Activated CD8-positive, alpha-beta memory T cell treated with anti-CD3 and anti-CD28 coated beads, Interleukin-2, amount 50 U/mL, for 4 hours (primary cell): ENCODE results near the gene MRGPRE.

Source experiments
- DNase-seq: peaks from one replicate; pipeline ENCODE4 v3.0.0-alpha.2; 2020

MRGPRE gene

DNA sequence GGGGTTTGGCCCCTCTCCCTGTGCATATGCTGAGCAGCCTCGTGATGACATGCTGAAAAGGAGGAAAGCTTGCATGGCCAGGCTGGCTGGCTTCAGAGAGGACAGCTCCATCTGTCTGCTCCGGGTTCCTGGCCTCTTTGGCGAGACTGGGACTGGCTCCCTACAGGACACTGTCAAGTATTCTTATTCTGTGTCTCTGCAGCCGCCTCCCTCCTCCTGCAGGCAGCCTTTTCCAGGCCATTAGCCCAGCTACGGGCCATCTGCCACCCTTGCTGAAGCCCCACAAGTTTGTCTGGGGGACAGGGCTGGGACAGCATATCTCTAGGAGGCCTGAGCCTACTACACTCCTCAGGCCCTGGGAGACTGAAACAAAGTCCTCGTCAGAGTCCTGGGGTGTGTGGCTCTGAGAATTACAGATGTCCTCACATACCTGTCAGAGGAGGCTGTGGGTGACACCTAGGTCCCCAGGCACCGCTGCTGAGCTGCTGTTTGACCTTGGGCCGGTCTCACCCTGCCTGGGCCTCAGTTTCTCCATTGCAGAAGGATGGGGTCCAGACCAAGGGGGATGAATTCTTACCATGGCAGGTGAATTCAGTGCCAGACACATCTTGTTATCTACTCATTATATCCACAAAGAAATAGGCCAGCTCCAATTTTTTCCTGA, 24.6 kb downstream of the MRGPRE start:
- no peak for DNase-seq

DNA sequence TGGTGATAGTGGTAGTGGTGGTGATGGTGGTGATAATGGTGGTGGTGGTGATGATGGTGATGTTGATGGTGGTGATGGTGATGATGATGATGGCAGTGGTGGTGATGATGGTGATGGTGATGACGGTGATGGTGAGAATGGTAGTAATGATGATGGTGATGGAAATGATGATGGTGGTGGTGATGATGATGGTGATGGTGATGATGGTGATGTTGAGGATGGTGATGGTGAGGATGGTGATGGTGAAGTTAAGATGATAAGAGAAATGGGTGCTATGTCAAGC, 25.4 kb downstream of the MRGPRE start:
- DNase-seq: no peak

DNA sequence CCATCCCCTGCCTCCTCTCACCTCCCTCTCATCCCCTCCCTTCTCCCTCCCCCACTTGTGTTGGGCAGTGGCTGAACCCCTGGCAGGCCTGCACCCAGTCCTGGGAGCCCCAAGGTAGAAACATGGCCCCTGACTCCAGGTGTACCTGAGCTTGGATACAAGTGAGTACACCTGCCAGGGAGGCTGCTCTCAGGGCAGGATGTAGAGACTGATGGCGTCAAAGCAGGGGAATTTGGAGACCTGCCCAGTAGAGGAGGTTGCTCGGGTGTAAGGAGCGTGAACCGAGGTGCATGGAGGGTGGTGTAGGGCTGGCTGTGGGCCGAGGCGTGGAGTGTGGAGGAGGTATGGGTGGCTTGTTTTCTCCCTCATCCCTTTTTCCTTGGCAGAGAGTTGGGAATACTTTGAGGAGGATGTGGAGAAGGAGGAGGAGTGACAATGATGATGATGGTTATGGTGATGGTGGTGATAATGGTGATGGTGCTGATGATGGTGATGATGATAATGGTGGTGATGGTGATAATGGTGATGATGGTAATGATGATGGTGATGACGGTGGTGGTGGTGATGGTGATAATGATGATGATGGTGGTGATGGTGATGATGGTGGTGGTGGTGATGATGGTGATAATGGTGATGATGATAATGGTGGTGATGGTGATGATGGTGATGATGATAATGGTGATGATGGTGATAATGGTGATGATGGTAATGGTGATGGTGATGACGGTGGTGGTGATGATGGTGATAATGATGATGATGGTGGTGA, 25.9 kb downstream of the MRGPRE start:
- DNase-seq: no peak

DNA sequence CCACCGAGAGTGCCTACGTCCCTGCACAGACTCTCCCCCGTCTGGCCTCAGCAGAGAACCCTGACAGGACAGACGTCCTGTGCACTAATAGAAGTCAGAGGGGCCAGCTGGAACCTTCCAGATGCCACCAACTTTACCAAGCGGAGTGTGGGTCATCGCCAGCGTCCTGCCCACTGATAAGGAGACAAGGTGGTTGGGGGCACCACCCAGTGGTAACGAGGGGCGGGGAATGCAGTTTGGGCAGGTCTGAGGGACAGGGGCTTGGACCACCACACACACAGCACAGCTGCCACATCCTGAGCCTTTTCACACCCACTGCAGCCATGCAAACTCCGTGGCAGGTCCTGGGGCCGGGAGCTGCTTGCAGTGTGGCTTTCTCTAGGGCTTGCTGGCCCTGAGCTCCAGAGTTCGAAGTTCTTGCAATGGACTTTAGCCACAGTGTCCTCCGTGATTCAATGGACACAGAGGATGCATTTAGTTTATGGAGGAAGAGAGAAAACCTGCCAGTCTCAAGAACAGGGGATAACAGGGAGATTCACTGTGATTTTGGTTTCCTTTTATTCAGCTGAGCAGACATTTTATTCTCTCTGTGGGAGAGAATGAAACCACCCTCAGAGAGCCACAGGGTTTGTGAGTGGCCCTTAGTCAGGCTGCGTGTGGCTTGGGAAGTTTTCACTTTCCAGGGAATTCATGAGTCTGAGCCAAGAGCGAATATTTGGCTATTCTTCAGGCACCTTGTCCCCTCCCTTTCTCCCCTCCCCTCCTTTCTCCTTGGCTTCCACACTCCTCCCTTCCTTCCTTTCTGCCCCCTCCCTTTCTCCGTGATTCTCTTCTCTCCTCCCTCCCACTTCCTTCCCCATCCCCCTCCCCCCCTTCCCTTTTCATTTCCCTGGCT, 26.7 kb downstream of the MRGPRE start:
- no peak for DNase-seq

DNA sequence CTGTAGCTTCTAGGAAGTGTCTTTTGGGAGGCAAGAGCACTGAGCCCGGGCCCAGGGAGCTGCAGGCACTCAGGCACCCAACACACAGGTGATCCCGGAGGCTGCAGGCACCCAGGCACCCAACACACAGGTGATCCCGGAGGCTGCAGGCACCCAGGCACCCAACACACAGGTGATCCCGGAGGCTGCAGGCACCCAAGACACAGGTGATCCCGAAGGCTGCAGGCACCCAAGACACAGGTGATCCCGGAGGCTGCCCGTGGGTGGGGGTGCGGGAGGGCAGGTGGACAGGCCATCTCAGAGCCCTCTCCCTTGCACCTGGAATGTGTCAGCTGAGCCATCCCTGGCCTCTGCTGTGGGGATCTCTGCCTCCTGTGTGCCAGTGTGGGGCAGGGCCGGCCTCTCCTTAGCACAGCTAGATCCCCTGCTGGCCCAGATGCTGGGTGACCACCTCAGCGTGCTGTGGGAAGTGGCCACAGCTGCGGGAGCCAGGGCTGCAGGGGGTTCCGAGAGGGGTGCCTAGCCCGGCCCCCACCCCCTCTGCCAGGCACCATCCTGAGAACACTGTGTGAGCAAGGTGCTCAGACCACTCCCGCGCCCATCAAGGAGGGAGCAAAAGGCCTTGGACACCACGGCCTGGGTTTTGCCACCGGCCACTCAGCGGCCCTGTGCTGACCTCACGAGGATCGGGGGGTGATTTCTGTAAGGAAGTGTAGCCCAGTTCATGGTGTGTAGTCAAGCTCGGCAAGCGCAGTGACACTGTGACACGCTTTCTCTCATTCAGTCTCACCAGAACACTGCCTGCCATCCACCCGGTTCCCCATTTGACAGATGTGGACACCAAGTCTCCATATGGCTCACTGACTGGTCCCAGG, 27.8 kb downstream of the MRGPRE start:
- DNase-seq: peak; percentile 5

DNA sequence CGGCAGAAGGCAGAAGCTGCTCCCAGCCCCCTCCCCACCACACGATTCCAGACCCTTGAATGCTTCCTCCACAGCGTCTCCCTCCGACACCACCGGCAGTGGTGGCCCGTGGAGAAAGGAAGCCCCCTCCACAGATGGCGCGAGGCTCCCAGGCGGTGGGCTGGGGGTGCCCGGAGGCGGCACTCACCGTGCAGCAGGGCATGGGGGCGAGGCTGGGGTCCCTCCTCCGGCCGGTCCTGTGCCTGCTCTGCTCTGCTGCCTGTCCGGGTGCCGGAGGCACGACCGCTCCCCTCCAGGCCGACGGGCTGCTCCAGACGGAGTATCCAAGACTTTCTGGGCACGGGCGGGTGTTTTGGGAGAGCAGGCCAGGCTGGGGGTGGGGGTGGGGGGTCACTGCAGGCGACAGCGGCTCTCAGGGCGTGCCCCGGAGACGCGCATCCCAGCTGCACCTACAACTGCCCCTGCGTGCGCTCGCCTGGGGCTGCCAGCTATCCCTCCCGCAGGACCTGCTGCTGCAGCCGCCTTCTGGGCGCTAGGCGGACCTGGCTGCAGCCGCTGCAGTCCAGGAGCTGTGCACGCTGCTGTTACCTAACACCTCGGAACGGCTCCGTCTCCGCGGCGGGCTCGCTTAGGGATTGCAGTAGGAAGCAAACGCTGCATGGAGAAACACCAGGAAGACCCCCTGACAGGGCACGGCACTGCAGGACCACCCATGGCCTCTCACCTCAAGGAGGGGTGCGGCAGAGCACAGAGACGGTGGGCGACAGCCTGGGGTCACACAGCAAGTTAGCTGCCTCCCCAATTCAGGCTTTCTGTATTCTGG, 28.8 kb downstream of the MRGPRE start:
- peak; percentile 13 for DNase-seq

DNA sequence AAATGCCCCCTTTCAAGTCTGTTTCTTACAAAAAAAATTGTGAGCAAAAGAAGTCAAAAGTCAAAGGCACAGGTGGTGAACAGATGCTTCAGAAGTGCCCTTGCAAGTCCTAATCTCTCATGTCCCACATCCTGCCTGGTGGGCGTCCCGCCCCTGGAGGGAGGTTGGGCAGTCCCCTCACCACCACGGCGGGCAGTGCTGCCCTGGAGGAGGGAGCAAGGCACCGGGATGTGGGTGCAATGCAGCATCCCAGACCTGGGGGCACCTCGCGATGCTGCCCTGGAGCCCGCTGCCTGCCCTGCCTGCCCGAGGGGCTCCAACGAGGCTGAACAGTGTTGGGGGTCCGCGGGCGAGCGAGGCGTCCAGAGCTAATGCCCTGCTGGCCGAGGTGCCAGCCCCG, 29.5 kb downstream of the MRGPRE start:
- DNase-seq: peak; percentile 15

DNA sequence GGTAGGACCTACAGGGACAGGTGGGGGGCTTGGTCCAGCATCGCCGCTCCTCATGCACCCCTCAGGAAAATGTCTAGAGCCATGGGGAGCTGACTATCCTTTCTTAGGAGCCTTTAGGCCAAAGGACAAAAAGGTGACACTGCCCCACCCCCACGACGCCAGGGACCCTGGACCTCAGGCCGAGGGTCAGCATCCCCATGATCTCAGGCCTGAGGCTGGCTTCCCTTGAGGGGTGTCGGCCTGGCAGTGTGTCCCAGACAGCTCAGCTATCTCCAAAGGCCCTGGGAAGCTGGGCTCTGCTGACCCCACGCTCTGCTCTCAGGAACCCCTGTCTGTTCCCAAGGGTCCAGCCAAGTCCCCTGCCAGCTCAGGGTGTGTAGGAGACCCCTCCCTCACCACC, 29.9 kb downstream of the MRGPRE start:
- no peak for DNase-seq

DNA sequence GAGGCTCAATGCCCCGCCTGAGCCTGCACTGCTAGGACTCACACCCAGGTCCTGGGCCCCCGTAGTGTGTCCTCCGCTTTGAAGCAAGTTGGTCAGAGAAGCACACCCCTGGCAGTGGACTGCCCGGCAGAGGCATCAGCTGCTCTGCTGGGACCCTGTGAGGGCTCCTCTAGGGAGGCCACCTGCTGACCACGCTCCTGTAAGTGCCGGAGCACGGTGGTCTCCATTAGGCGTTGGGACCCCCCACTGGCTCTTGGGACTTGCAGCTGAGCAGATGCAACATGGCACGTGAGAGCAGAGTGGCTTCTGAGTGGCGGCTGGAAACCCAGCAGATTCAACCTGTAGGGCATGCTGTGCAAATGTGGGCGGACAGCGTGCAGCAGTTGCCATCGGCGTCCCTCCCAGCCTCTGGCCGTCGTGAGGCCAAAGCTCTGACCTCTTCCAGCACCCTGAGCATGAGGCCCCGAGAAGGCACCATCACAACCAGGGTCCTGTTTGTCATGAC, 30.5 kb downstream of the MRGPRE start:
- no peak for DNase-seq

DNA sequence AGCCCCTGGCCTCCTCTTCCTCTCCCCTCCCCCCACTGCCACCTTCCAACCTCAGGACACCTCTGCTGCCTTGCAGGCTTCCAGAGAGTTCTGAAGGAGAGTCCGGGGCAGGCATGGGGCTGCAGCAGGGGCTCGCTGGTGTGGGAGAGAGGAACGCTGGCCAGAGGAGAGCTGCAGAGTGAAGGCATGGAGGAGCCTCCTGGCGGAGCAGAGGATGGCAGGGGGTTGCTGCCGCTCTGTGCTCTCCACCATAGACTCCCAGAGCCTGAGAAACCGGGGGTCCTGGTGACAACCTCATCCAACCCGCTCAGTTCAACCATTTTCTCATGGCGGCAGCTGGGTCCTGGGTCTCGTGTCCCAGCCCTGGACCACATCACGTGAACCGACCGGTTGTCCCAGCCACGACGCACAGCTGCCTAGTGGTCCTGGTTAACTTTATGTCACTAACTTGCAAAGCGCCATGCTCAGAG, 31.1 kb downstream of the MRGPRE start:
- DNase-seq: peak; percentile 12

DNA sequence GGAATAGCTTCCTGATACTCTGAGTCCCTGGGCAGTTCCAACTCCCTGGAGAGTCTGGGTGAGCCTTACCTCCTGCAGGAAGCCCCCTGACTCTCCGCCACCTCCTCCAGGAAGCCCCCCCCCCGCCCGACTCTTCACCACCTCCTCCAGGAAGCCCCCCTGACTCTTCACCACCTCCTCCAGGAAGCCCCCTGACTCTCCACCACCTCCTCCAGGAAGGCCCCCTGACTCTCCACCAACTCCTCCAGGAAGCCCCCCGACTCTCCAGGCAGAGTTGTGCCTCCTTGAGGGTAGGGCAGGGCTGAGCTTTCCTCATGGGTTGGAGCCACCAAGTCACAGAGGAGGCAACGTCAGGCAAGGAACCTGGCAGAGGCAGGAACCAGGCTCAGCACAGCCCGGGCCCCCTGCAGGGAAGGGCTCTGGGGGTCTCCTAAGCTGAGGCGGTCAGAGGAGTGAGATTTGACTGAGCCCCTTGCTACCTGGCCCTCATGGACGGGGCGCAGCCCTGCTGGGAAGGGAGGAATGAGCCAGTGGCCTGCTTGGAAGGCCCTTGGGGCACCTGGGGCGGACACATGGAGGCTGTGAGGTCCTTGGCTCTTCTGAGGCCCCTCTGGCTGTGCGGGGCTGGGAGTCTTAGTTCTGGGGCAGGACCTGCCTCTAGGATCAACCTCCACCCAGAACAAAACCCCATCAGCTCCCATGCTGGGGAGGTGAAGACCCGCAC, 31.7 kb downstream of the MRGPRE start:
- peak; percentile 11 for DNase-seq

DNA sequence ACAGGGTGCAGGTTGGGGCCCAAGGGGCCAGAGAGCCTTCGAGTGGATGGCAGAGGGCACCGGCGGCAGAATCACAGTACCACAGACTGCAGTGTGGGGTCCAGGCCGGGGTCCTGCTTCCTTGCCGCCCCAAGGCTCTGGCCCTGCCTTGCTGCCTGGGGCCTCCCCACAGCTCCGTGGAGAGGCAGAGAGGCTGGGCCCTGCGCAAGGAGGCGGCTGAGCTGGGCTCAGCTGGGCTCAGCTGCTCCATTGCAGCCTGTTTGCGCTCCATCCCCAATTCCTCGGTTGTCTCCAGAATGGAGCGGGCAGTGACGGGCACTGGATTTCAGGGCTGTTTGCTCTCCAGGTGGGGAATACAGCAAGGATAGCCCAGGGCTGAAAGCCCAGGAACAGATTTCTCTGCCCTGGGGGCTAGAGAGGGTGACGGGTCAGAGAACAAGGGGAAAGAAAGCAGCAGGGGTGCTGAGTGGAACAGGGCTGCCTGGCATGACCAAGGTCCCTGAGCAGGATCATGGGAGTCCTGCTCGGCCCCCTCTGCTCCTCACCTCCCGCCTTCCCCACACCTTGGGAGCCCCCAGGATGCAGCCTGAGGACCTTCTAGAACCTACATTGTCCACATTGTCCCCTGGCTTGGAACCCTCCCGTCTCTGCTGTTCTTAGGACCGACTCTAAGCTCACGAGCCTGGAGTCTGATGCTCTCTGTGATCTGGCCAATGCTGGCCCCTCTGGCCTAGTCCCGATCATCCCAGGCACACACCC, 32.5 kb downstream of the MRGPRE start:
- peak; percentile 11 for DNase-seq

DNA sequence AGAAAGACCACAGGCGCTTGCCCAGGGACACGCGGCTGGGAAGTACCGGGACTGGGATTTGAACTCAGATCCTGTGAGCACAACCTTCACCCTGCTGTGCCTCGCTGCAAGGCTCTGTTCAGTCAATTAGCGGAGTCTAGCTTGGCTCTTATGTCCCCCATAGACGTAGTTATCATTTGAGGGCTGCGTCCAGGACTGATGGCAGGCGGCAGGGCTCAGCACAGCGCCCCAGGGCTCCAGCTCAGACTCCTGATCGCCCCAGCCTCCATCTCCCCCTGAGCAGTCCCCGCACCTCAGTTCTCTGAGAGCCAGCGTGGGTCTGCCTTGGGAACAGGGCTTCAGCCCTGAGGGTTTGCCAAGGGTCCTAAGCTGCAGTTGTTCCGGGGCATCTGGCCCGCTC, 33.4 kb downstream of the MRGPRE start:
- DNase-seq: no peak

DNA sequence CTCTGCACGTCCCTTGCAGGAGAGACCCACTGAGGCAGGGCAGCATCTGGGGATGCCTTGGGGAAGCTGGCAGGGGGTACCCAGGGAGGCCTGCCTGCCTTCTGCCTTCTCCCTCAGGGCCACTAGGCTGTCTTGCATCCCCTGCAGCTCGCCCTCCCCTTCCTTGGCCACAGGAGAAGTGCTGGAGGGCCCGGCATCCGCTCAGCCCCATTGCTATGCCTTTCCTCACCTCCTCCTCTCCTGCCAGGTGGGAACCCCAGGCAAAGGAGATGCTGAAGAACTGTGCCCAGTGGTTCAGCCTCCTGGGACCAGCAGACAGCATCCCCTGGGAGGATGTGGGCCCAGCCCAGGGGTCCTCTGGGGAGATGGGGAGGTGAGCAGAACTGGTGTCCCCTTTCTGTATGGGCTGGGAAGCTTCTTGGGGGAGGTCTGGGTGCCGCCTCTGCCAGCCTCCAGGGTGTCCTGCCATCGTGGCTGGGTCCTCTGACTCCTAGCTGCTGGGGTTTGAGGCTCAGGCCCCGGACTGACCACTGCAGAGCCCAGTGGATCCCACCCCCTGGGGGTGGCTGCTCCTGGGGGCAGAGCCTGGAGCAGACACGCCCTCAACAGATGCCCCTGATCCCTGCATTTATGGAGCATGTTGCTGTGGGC, 34.2 kb downstream of the MRGPRE start:
- DNase-seq: no peak

DNA sequence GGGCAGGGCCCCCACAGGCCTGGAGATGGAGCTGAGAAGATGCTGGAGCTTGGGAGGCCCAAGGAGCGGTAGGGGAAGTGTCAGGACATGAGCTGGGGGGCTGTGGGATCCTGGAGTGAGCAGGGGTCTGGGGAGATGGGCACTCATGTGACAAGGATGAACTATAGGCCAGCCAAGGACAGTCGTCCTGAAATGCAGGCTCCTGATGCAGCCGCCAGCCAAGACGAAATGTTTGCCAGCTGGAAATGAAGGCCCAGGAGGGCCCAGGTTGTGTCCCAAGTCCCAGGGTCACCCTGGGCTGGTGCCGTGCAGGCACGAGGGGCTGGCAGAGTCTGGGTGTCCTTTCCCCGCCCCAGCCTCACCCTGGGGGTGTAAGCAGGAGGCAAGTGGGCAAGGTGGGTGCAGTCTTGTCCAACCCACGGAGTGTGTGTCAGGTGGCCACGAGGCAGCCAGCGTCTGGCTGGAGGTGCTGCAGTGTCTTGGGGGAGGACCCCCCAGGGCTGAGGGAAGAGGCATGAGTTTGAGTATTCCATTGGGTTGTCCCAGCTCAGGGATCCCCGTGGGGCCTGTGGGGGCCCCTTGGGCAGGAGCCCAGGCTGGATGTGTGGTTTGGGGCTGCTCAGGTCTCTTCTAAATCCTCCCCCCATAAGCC, 35.0 kb downstream of the MRGPRE start:
- no peak for DNase-seq

DNA sequence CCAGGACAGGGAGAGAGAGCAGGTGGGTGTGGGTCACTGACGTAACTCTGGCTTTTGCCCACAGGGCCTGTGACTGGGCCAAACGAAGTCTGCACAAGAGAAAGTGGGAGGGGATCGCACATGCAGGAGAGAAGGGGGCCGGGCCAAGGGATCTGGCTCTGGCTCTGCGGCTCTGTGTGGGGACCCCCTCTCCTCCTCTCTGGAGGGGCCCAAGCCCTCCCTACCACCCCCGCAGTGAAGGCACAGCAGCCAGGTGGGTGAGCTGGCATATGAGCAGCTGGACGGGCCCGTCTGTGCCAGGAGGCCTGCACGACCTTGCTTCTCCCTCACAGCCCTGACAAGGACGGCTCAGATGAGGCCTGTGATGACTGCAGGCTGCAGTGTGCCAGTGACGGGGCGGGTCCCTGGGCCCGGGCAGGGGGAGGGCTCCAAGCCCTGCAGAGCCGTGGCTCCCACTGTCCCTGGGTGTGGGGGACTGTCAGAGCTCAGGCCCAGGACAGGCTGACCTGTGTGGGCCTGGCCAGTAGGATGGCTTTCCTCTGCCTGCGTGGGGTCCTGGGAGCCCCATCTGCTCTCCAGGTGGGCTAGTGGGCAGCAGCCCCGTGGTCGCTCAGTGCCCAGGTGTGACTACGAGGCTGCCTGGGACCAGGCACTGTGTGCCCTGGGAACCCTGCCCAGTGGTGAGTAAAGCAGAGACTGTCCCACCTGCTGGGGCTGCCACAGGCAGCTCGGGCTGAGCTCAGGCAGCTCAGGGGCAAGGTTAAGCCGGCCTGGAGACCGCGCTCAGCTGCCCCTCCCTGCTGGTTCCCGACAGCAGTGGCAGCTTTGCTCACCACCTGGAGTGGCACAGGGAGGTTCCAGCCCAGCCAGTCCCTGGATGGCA, 35.8 kb downstream of the MRGPRE start:
- no peak for DNase-seq

DNA sequence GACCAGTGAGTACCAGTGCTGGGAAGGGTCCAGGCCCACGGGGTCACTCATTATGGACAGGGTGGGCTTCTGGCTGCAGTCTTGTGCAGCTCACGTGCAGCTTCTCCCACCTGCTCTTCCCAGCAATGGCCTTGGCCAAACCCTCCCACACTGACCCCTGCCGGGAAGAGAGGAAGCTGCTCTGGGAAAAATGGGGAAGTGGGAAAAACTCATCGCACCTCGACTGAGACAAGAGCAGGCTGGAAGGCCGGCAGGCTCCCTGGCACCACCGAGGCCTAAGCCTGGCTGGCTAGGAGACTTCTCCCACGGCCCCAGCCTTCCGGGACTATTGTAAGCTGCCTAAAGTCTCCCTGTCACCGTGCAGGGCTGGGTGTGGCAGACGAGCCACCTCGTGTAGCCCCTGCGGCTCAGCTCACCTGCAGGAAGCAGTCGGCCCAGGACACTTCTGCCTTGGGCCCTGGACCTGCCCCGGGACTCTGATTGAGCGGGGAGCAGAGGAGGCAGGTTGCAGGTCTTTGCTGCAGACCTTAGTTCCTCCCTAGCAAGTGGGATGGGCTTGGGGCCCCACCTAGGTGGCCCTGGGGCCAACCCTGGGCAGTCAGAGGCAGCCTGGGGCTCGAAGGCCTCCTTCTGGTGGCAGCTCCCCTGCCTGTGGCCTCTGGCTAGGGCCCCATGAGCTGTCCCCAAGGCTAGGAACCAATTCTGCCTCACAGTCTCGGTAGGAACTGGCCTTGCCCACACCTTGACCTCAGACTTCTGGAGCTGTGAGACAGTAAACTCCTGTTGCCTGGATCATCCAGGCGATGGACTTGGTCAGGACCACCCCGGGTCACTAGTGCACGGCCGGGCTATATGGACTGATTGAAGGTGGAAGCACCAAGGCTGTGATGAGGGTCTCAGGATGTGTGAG, 36.7 kb downstream of the MRGPRE start:
- DNase-seq: no peak
